ENCODE measurements around the gene SRCIN1. TPM values are rescaled to one million over a fixed set of nuclear protein-coding genes. Genes with fewer than 3 reads are reported as not detected.

The SRCIN1 gene
- total RNA-seq, 1 experiment from 2014 or later, result 6.9 TPM

DNA sequence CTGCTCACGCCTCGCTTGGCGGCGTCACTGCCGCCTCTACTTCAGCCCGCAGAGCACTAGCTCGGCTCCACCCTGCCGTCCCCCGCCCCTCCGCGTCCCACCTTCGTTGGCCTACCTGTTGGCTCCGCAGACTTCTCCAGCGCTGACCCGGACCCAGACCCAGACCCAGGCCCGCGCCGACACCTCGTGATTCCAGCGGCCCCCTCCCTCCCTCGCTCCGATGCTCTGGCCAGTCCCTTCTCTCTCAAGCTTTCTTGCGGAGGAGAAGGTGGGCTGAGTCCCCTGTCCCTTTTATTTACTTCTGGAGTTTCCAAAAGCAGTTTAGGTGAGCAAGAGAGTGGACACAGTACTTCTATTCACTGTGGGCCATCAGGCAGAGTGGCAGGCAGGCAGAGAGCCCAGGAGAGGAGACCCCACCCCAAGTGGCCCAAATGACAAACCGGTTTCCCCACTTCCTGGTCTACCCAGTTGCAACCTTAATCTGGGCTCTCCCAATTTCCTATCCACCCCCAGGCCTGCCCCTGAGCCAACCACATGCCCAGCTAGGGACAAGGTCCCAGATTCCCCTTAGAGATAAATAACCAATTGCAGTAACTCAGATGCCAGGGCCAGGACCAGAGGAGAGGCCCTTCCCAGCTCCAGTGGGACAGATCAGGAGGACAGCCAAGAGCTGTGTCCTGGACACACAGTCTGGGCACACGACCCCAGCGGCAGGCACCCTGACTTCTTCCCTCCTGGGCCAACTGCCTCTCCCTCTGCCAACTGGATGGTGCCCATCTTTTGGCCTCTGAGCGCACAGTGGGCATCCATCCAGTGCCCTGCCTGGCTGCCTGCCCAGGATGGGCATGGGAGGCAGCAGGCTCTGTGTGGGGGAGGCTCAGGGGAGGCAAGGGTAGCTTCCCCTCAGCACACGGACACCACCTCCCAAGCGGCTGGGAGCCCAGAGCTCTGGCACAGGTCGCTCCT lies 1.2 kb upstream of the SRCIN1 start:
- peaks cover 24% of the 10 kb centered on the region; the same call in 1 of the 2 replicates for H3K27me3 ChIP-seq (ENCODE audit: insufficient read depth, low read length)
- no peak overlapping the region for H3K23ac ChIP-seq (ENCODE audit: insufficient read length, low read depth, low read length)
- H3K27ac Mint-ChIP-seq, result peak overlapping the region in 2 of 3 experiments; percentile 74 to 89; a peak in 5 of 7 replicates

More for the DNA sequence above, 1.2 kb upstream of the SRCIN1 start:
- Histone ChIP-seq H4K20me1 (ENCODE audit: control insufficient read depth, insufficient read depth, insufficient read length) (peaks cover 4% of the 10 kb centered on the region), H4K5ac (ENCODE audit: insufficient read length, low read depth, low read length) (no peak overlapping the region), H2AFZ (ENCODE audit: low read length) (no peak overlapping the region), H3K27ac (ENCODE audit: insufficient read length, low read depth, low read length) (no peak overlapping the region), H3K4ac (ENCODE audit: low read depth, low read length) (no peak overlapping the region), H3K4me1 (ENCODE audit: insufficient read depth, low read length) (peaks cover 32% of the 10 kb centered on the region), H2BK120ac (ENCODE audit: low read depth, low read length, poor library complexity, severe bottlenecking) (no peak overlapping the region), H4K8ac (replicated peaks; ENCODE audit: insufficient read length, low read depth, low read length) (no peak overlapping the region), H3K56ac (ENCODE audit: insufficient read length, low read depth, low read length) (no peak overlapping the region), H3K79me2 (ENCODE audit: insufficient read depth, low read length) (no peaks in the 10 kb centered on the region), H3K9ac (ENCODE audit: extremely low read depth, insufficient read length, low read length) (no peak overlapping the region), H2BK20ac (ENCODE audit: low read depth, low read length, poor library complexity, severe bottlenecking) (no peak overlapping the region), H2BK15ac (ENCODE audit: low read depth, low read length) (no peak overlapping the region), H3K18ac (ENCODE audit: insufficient read length, low read depth, low read length) (peak overlapping the region; percentile 84), H3K79me1 (ENCODE audit: insufficient read depth, low read depth, low read length, poor library complexity, severe bottlenecking) (no peaks in the 10 kb centered on the region), H3K4me2 (ENCODE audit: insufficient read depth, insufficient read length, low read length) (peak overlapping the region; percentile 52), H3K23me2 (ENCODE audit: insufficient read length, low read depth, low read length, poor library complexity, severe bottlenecking) (peaks cover 11% of the 10 kb centered on the region), H3K14ac (ENCODE audit: insufficient read depth, low read length) (peak overlapping the region; percentile 79), H3K9me3 (ENCODE audit: control insufficient read depth, low read depth, low read length) (no peaks in the 10 kb centered on the region), H2AK5ac (ENCODE audit: insufficient read length, low read length) (peak overlapping the region; percentile 36), H2BK5ac (ENCODE audit: insufficient read length, low read length) (no peak overlapping the region), H4K91ac (ENCODE audit: insufficient read length, low read depth, low read length) (no peak overlapping the region), H2BK12ac (ENCODE audit: insufficient read length, low read depth, low read length) (peak overlapping the region; percentile 77), H3T11ph (ENCODE audit: low read length) (no peak overlapping the region)
- Mint-ChIP-seq H3K4me1 (peaks cover 53 to 67% of the 10 kb centered on the region in 2 experiments), H3K9me3 (peaks cover 7 to 8% of the 10 kb centered on the region in 2 experiments; a peak in 4 of 5 replicates), H3K36me3 (ENCODE audit: insufficient read depth in 1 of 3, low read depth in 3 of 3) (peaks cover 0 to 8% (median 5%) of the 10 kb centered on the region in 3 experiments; a peak in 3 of 7 replicates), H3K27me3 (ENCODE audit: low read depth) (peaks cover 37% of the 10 kb centered on the region), H3K4me3 (peak overlapping the region; percentile 65 to 82)
- no peak; the same call in 1 of the 3 replicates for TF ChIP-seq CTCF (conservative IDR thresholded peaks at IDR 0.05)
- no CpG with 5 or more reads among the region's 30 CpGs for WGBS (ENCODE audit: extremely low coverage, insufficient read length, low lambda C conversion rate)
- DNase-seq, result peak; percentile 66

All from H9 (cell line).